DMS114 treated with DMSO at 0.1 percent for 48 hours (cell line): ENCODE data around the gene PUSL1.
"Not testable (repeated sequence)": the region's sequence is repeated elsewhere in the genome, so short reads cannot be mapped to it uniquely, and the experiment has no call there.

Source experiments
- DNase-seq: peaks from one replicate; lab custom pipeline; 2025; ENCODE audit not compliant: unreplicated experiment; lab: John Stamatoyannopoulos, UW

Gene PUSL1

DNA sequence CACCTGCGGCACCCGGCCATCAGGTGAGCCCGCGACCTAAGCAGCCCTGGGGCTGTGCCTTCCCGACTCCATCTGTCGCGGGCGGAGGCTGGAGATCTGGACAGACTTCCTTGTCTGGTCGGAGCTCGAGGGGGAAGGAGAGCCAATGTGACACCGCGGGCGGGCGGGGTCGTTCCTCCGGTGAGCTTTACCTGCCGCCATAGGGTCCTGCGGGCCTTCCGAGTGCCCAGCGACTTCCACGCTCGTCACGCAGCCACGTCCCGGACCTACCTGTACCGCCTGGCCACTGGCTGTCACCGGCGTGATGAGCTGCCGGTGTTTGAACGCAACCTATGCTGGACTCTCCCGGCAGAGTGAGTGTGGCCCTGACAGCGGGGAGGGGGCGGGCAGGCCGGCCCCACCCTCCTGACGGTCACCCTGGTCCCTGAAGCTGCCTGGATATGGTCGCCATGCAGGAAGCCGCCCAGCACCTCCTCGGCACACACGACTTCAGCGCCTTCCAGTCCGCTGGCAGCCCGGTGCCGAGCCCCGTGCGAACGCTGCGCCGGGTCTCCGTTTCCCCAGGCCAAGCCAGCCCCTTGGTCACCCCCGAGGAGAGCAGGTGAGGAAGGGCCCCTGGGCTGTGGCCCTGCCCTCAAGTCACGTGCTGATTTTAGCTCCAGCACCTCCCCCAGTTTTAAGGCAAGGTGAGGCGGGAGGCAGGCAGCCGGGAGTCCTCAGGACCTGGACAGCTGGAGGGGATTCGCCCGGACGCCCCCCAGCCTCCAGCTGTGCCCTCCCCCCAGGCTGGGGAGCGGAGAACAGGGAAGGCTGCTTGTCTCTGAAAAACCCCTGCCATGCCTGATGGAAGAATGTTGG, 1.1 kb downstream of the PUSL1 start:
- DNase-seq = no peak

DNA sequence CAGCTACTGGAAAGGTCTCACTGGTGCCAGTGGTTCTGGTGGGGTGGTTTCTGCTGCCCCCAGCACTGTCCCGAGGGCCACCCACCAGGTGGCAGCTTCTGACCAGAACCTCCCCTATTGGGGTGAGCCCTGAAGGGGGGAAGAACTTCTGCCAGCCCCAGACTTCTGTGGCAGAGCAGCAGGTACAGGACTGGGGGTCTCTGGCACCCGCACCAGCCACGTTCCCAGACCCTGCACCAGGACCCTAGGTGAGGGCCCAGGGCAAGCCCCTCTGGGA, 1.6 kb downstream of the PUSL1 start:
- no peak for DNase-seq

DNA sequence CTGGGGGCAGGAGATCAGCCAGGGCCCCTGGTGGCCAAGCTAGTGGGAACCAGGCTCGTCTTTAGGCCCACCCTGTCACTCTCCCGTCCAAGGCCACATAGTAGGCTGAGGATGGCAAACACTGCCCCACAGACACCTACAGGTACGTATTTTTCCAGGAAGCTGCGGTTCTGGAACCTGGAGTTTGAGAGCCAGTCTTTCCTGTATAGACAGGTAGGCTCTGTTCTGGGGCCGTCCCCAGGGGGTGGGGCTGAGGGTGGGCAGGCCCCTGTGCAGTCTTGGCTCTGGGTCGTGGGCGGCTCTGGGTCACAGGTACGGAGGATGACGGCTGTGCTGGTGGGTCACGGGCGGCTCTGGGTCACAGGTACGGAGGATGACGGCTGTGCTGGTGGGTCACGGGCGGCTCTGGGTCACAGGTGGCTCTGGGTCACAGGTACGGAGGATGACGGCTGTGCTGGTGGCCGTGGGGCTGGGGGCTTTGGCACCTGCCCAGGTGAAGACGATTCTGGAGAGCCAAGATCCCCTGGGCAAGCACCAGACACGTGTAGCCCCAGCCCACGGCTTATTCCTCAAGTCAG, 2.2 kb downstream of the PUSL1 start:
- no peak for DNase-seq

DNA sequence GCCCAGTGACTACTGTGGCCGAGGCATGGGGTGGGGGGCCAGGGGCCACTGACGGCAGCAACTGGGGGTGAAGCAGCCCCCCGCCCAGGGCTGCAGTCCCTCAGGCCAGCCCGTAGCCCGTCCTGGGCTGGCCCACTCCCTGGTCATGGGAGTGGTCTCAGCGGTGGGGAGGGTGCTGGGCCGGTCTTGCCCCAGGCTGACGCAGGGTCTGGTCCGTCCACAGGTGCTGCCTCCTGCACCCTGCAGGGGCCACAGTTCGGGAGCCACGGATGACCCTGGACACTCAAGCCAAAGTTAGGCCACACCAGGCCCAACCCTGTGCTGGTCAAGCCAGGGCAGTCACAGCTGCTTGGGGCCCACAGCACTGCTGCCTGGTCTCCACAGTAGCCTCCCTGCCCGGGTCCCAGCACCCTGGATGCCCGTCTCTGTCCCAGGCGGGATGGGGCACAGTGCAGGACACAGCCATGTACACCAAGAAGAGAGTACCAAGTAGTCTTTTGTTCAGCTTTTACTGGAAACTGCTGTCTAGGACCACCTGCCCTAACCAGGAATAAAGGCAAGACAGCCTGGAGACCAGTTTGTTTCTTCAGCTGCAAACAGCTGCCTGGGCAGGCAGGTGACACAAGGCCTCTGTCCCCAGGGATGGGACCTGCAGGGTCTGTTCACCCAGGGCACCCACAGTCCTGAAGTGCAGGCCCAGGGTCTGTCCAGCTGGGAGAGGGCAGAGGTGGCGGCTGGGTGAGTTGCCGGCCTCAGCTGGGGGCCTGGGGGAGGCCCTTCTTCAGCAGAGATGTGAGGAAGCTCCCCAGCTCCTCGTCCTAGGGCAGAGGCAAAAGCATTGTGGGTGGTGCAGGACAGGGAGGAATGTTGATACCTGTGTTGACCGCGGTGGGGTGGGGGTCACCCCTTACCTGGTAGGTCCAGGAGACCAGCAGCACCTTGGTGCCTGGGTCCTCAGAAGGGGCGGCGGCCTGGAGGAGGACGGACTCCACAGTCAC, 3.0 kb downstream of the PUSL1 start:
- no peak for DNase-seq

DNA sequence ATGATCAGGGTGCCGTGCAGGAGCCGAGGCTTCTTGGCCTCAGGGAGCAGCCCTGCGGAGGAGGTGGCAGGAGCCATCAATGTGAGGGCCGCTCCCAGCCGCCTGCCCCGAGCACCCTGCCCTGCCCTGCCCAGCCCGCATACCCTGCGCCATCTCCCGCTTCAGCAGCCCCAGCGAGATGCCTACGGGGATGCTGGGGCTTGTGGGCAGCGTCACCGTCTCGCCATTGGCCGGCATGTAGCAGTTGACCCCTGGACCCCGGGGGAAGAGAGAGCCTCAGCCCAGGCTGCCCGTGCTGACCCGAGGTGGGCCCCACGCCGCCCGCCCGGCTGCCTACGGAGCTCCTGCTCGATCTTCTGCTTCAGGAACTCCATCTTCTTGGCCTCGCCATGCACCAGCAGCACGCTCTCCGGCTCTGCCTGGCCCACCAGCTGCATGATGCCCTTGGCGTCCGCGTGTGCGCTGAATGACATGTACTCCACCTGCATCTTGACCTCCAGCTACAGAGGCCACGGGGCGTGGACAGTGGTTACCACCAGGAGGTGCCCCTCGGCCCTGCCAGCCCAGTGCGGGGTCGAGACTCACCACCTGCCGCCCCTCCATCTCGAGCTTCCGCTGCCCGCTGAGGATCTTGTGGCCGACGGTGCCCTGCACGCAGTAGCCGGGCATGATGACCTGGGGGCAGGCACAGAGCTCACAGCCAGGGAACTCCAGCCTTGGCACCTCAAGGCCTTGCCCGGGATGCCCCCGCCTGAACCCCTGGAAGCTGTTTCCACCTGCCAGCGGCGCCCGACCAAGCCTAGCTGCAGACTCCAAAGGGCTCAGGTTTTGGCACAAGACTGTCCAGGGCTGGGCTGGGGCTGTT, 4.3 kb downstream of the PUSL1 start:
- DNase-seq = no peak

DNA sequence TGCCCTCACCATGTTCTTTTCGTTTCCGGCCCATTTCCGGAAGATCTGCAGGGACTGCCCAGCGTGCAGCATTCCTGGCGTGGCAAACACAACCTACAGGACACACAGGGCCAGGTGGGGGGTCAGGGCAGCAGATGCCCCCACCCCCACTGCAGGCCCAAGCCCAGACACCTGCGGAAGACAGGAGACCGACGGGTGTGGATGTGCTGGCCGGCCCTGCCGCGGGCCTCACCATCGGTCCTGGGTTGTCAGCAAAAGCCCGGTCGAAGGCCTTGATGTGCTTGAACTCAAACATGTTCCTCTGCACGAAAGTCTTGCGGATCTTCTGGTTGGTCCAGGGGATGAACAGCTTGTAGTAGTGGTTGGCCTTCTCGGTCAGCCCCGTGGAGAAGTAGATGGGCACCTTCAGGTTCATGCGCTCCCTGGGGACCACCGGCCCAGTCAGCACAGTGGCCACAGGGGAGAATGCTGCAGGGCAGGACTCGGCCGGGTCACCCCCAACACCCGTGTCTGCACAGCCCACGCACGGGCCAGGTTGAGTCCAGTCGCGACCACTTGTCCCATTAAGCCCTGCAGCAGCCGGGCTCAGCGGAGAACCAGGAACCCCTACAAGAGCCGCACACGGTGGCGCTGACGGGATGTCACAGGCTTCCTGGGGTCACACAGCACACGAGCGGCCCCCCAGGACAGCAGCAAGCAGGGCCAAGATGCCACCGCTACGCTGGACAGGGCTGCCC, 5.3 kb downstream of the PUSL1 start:
- DNase-seq = no peak

DNA sequence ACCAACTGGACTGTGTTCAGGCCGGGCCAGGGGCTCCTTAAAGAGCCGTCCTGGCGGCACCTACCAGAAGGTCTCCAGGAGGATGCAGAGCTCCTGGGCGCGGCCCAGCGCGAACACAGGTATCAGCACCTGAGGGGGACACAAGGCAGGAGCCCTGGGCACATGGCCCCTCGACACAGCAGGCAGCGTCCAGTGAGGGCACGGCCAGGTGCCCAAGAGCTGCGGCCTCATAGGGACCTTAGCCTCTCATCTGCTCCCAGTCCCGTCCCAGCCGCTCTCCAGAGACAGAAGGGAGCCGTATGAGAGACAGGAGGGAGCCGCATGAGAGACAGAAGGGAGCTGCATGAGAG, 5.8 kb downstream of the PUSL1 start:
- DNase-seq = no peak

DNA sequence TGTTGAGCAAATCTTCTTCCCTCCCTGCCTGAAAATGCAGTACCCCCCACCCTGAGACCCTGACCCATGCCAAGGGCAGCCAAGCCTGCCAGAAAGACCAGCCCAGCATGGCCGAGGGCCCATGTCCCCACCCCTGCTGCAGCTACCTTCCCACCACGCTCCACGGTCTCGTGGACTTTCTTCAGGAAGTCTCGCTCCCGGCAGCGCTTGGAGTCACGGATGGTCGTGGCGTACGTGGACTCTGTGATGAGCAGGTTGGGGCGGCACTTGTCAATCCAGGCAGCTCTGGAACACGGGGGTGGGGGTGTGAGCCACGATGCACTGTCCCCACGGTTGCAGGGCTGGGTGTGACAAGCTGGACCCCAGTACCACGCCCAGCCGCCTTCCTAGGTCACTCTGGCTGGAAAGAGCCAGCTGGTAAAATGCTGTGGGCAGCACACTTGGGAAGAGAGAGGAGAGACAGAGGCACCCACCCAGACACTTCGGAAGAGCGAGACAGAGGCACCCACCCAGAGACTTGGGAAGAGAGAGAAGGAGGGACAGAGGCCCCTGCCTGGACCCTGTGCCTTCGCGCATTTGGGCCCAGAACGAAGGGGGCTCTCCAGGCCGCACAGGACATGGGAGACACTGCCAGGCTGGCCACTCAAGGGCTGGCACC, 6.4 kb downstream of the PUSL1 start:
- DNase-seq = no peak

DNA sequence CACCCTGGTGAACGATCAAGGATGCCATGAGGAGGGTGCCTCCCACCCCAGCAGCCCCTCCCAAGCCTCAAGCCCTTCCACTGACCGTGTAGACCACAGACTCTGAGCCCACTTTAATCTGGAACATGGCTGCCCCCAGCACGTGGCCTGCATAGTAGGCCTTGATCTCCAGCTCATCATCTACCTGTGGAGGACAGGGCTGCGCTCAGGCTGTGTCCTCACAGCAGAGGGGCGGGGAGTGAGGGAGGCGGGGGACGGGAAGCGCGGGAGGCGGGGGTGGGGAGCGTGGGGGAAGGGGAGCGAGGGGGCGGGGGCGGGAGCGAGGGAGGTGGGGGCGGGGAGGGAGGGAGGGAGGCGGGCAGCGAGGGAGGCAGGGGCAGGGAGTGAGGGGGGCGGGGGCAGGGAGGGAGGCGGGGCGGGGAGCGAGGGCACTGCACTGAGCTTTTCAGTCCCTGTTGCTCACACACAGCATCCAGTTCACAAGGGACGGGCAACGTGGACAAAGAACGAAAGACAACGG, 7.1 kb downstream of the PUSL1 start:
- no peak for DNase-seq

DNA sequence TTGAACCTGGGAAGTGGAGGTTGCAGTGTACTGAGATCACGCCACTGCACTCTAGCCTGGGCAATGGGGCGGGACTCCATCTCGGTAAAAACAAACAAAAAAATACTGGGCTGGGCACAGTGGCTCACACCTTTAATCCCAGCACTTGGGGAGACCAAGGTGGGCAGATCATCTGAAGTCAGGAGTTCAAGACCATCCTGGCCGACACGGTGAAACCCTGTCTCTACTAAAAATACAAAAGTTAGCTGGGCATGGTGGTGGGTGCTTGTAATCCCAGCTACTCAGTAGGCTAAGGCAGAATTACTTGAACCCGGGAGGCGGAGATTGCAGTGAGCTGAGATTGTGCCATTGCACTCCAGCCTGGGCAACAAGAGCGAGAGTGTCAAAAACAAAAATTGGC, 7.8 kb downstream of the PUSL1 start:
- DNase-seq = not testable (repeated sequence)

DNA sequence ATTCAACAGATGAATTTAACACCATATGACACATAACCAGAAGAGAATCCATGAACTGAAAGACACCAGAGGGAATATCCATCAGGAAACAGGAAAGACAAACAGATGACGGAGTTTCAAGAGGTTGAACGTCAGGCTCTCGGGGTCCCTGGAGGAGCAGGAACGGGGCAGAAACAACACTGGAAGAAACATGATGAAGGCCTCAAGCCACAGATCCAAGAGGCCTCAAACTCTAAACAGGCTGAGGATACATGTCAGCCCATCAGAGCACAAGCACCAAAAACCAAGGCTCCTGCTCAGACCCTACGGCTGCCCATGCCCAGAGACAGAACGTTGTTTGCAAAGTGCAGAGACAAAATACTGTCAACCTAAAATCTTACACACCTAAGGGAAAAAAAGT, 9.0 kb downstream of the PUSL1 start:
- DNase-seq = no peak

DNA sequence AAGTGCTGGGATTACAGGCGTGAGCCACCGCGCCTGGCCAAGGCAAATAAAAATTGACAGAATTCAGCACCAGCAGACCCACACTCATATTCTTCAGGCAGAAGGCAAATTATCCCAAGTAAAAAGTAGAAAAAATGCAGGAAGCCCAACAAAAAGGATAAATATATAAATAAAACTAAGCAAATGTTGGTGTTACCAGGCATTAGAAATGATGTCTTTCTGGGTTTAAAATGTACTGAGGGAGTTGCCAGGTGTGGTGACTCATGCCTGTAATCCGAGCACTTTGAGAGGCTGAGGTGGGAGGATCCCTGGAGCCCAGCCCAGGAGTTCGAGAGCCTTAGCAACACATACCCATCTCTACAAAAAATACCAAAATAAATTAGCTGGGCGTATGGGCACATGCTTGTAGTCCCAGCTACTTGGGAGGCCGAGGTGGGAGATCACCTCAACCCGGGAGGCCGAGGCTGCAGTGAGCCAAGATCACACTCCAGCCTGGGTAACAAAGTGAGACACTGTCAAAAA, 9.8 kb downstream of the PUSL1 start:
- no peak for DNase-seq

DNA sequence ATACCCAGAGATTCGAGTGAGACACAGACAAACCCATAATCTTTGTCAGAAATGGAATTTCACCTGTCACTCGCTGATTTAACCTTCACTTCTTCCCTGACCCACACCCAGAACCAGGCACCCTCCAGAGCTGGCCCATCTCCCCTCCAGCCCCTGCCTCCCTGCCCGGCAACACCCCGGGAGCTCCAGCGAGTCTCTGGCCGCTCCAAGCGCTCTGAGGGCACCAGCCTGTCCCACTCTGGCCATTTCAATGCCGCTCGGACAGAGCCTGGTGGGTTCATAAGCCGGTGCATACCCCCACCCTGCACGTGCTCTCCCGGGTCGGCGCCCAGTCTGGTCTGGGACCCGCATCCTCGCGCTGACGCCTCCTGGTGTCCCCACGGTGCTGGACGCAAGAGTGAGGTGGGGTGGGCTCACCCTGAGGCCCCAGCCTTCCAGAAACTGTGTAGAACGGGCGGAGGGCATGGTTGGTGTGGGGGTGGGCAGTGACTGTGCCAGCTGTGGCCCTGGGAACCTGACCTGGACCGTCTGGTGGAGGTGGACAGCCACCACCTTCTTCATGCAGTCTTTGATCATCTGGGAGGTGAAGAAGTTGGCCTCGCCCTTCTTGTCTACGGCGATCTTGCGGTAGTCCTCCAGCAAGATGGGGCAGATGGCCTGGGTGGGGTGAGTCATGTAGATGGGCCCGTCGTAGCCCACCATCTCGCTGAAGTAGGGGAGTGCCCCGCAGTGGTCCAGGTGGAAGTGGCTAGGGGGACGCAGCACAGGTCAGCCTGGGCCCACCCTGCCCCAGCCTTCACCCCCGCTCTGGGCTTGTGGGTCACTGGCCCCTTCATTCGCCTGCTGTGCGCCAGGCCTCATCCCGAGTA, 10.6 kb downstream of the PUSL1 start:
- DNase-seq = no peak

DNA sequence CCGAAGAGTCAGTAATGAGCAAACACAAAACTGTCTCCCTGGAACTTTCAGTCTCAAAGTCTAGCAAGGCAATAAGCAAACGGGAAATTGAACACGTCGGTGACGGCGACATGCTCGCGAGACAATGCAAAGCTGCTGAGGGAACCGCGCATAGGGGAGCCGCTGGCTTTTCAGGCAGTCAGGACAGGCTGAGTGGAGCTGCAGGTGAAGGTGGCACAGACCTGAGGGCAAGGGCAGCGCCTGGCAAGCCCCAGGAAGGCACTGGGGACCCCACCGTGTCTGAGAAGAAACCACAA, 11.2 kb downstream of the PUSL1 start:
- DNase-seq = no peak

DNA sequence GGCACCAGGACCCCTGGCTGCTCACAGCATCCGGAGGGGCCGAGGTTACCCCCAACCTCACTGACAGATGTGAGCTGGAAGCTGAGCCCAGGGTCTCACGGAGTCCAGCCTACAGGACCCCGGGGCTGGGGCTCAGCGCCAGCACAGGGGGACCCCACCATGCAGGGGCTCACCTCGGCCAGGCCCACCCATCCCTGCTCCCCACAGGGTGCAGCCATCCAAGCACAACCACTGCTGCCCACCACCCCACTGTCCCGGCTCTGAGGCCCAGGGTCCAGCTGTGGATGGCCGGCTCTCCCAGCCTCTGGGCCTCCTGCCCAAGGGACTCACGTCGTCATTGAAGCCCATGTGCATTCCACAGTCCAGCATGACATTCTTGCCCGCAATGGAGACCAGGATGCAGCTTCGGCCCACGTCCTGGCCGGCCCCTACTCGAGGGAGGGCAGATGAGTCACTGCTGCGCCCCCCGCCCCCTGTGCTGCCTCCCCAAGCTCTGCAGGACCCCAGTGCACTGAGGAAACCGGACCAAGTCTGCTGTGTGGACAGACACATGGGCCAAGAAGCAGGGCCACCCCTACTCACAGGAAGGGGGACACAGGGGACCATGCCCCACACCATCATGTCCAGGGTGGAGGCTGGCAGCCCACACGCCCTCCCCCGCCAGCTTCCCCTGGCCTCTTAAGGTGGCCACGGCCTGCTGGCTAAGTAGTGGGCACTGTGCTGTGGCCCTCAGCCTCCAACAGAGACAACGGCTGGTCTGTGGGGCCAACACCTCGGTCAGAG, 12.5 kb downstream of the PUSL1 start:
- no peak for DNase-seq

DNA sequence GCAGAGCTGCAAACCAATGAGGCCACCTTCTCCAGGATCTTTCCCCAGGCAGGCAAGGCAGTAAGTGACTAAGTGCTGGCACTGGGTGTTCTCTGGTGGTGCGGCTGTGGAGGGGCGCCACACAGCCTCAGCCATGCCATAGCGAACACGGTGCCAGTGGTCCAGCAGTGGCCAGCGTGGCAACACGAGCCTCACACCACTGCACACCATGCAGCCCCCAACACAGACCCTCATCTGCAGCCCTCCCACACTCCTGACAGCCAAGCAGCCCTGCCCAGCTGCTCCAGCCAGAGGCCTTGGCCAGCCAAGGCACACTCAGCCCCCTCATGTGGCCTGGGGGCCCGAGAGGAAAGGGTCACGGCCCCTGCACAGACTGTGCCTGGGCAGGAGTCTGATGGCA, 13.1 kb downstream of the PUSL1 start:
- no peak for DNase-seq

DNA sequence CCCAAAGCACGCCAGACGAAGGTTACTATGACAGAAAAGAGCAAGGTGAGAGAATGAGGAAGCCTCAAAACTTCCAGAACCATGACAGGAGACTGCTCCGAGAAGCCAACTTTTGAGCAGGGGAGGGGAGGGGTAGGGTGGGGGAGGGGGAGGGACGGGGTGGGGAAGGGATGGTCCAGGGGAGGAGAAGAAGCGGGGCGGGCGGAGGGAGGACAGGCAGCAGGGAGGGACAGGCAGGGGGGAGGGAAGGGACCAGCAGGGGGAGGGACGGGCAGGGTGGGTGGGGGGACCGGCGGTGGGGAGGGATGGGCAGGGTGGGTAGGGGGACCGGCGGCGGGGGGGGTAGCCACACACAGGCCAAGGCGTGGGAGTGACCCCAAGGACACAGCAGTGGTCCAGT, 14.0 kb downstream of the PUSL1 start:
- DNase-seq = no peak

DNA sequence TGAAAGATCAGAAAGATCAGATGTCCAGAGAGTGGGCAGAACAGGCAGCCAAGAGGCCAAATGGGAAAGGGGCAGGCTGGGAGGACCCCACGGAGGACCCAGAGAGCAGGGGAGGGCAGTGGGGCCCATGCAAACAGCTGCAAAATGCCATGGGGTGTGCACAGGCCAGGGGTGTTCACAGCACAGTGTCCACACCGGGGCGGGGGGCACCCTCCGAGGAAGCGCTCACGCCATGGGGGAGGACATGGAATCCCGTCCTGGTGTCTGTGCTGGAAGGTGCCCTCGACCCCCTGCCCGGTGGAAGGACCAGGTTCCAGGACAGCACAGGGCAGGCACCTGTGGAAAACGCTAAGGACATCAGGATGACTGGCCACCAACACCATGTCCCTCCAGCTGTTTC, 14.6 kb downstream of the PUSL1 start:
- no peak for DNase-seq
